Trophoblast cell (in vitro differentiated cells and primary cell): Measurements from ENCODE around the gene TLR1.

ENCODE experiments used
- DNase-seq, 2 donors: peaks; one replicate each; pipeline ENCODE4 v3.0.0-alpha.2; 2016
- H2AFZ ChIP-seq: 2 replicates; pipeline ENCODE4 v1.6.1; 2013; ENCODE audit warnings: low read length, moderate library complexity, mild to moderate bottlenecking; ENCODE audit not compliant: insufficient read depth, poor library complexity
- H2AK5ac ChIP-seq: 2 replicates; pipeline ENCODE4 v1.6.1; 2013; ENCODE audit warnings: mild to moderate bottlenecking, low read length
- H2BK120ac ChIP-seq: 2 replicates; pipeline ENCODE4 v1.6.1; 2013; ENCODE audit warnings: low read length, mild to moderate bottlenecking, moderate library complexity; ENCODE audit not compliant: insufficient read depth, poor library complexity
- H2BK12ac ChIP-seq: 2 replicates; pipeline ENCODE4 v1.6.1; 2013; ENCODE audit warnings: mild to moderate bottlenecking, low read length, moderate library complexity
- H2BK5ac ChIP-seq: 2 replicates; pipeline ENCODE4 v1.6.1; 2013; ENCODE audit warnings: low read length, low read depth, moderate library complexity, mild to moderate bottlenecking; ENCODE audit not compliant: poor library complexity
- H3K14ac ChIP-seq: 2 replicates; pipeline ENCODE4 v1.6.1; 2013; ENCODE audit warnings: mild to moderate bottlenecking, low read length
- H3K18ac ChIP-seq: 2 replicates; pipeline ENCODE4 v1.6.1; 2013; ENCODE audit warnings: mild to moderate bottlenecking, low read length
- H3K23ac ChIP-seq: 2 replicates; pipeline ENCODE4 v1.6.1; 2013; ENCODE audit warnings: low read length
- H3K27ac ChIP-seq: 2 replicates; pipeline ENCODE4 v1.5.1; 2013; ENCODE audit warnings: low read depth, mild to moderate bottlenecking, inconsistent platforms, low read length, moderate library complexity
- H3K27me3 ChIP-seq: 2 replicates; pipeline ENCODE4 v1.6.1; 2013; ENCODE audit warnings: inconsistent platforms, mild to moderate bottlenecking, low read length, moderate library complexity; ENCODE audit not compliant: insufficient read depth
- H3K36me3 ChIP-seq, 2 experiments: 1 replicate in 1 of 2; 2 replicates in 1 of 2; pipeline ENCODE4 v1.6.1; 2013; ENCODE audit warnings: low read length in 2 of 2, mild to moderate bottlenecking in 2 of 2, moderate library complexity in 1 of 2; ENCODE audit not compliant: insufficient read depth in 2 of 2, control insufficient read depth in 1 of 2
- H3K4ac ChIP-seq: 2 replicates; pipeline ENCODE4 v1.6.1; 2013; ENCODE audit warnings: low read depth, mild to moderate bottlenecking, low read length, moderate library complexity
- H3K4me1 ChIP-seq, 2 experiments: 1 replicate in 1 of 2; 2 replicates in 1 of 2; pipeline ENCODE4 v1.6.1; 2013; ENCODE audit warnings: low read length in 2 of 2, mild to moderate bottlenecking in 2 of 2, moderate library complexity in 1 of 2; ENCODE audit not compliant: insufficient read depth in 2 of 2, control insufficient read depth in 1 of 2
- H3K4me2 ChIP-seq: 2 replicates; pipeline ENCODE4 v1.6.1; 2013; ENCODE audit warnings: inconsistent platforms, mild to moderate bottlenecking, low read length, moderate library complexity
- H3K4me3 ChIP-seq: 2 replicates; pipeline ENCODE4 v1.5.1; 2013; ENCODE audit warnings: mild to moderate bottlenecking, low read depth, low read length, inconsistent platforms
- H3K79me1 ChIP-seq: one replicate; pipeline ENCODE4 v1.6.1; 2013; ENCODE audit warnings: low read length
- H3K79me2 ChIP-seq: 2 replicates; pipeline ENCODE4 v1.6.1; 2013; ENCODE audit warnings: low read length, mild to moderate bottlenecking; ENCODE audit not compliant: control insufficient read depth, insufficient read depth, poor library complexity
- H3K9ac ChIP-seq: 2 replicates; pipeline ENCODE4 v1.6.1; 2013; ENCODE audit warnings: mild to moderate bottlenecking, low read length
- H3K9me3 ChIP-seq: 2 replicates; pipeline ENCODE4 v1.6.1; 2013; ENCODE audit warnings: low read depth, mild to moderate bottlenecking, control low read depth, inconsistent platforms, low read length; ENCODE audit not compliant: insufficient read depth
- H4K12ac ChIP-seq: 2 replicates; pipeline ENCODE4 v1.6.1; 2013; ENCODE audit warnings: low read depth, mild to moderate bottlenecking, low read length, moderate library complexity
- H4K8ac ChIP-seq: 2 replicates; pipeline ENCODE4 v1.6.1; 2013; ENCODE audit warnings: low read depth, mild to moderate bottlenecking, low read length, moderate library complexity
- H4K91ac ChIP-seq: one replicate; pipeline ENCODE4 v1.6.1; 2013; ENCODE audit warnings: low read depth, mild to moderate bottlenecking, low read length, moderate library complexity
- WGBS: extraction: QIAGEN DNeasy Blood & Tissue Kit; methylation state at CpG from one replicate; pipeline ENCODE4 v1.1.7; 2013; ENCODE audit warnings: missing lambda C conversion rate; ENCODE audit not compliant: insufficient read length, insufficient coverage; ENCODE audit errors: extremely low coverage; 5-methylcytosine and 5-hydroxymethylcytosine counted together

The TLR1 gene

DNA sequence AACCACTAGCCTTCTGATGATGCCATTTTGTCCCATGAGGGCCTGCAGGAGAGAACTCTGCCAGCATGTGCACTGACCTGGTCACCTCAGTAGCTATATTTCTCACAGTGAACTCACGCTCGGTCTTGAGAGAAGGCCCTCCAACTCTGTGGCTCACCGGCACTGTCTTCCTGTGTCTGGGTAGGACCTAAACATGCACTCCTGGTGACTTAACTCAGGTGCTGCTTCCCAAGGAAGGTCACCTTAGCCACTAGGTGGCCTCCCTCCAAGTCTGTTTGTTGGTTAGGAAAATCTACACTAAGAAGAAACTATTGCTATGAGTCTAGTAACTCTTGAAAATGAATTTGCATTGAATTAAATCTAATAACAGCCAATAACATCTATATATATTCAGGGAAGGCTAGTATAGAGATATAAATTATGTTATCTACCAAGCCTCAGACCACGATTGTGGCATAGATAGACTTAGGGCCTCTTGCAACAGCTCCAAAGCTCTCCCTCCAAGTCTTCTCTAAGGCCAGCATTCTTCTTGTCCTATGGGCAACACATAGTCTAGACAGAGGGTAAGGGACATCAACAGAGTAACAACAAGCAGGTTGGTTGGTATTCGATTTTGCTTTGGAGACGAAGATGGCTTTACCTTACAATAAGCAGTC, 46.5 kb downstream of the TLR1 start:
- Histone ChIP-seq H3K14ac (no peak overlapping the region), H3K18ac (no peak overlapping the region), H3K36me3 (no peaks in the 10 kb centered on the region), H3K4me3 (no peak overlapping the region), H2BK5ac (no peak overlapping the region), H4K91ac (no peak overlapping the region), H3K79me2 (peaks cover 2% of the 10 kb centered on the region), H3K79me1 (no peaks in the 10 kb centered on the region), H3K27ac (no peak overlapping the region), H3K23ac (no peak overlapping the region), H3K9me3 (peaks cover 4% of the 10 kb centered on the region), H2BK120ac (no peak overlapping the region), H2AFZ (no peak overlapping the region), H4K8ac (no peak overlapping the region), H3K4me1 (peaks cover 5% of the 10 kb centered on the region in 2 experiments), H3K4ac (no peak overlapping the region), H2AK5ac (no peak overlapping the region), H4K12ac (no peak overlapping the region), H3K9ac (no peak overlapping the region), H3K27me3 (no peaks in the 10 kb centered on the region), H3K4me2 (no peak overlapping the region), H2BK12ac (no peak overlapping the region)
- WGBS = no CpG with 5 or more reads among the region's 6 CpGs
- DNase-seq = peak; percentile 32 to 50

DNA sequence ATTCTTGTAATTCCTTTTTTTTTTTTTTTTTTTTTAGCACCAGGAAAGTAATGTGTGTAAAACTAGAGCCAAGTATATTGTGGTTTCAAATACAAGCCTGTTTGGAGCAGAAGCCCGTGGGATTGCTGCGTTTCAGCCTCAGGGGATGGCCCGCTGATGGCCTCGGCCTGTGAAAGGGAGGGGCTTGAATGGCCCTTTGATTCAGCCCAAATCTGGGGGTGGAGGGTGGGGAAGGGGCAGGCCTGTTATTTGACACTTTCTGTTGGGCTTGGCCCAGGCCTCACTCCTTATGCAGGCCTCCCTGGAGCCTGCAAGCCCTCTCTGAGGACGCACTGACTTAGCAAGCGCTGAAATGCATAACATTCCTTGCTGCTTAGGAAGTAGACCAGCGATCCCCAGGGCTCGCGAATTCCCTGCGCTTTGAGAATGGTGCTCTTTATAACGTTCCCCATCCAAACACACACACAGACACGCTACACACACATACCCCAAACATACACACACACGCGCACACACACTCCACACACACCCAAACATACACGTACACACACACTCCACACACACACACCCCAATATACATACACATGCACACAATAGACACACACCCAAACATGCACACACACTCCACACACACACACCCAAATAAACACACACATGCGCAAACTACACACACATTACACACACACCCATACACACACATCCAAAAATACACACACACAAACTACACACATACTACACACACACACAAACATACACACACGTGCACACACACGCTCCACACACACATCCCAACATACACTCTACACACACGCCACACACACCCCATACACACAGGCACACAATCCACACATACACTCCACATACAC, 51.4 kb downstream of the TLR1 start:
- no peak overlapping the region for H3K9ac ChIP-seq
- H3K79me2 ChIP-seq = peaks cover 2% of the 10 kb centered on the region
- peaks cover 2% of the 10 kb centered on the region for H3K79me1 ChIP-seq
- no peak overlapping the region for H3K4ac ChIP-seq
- H2AK5ac ChIP-seq = peak overlapping the region; percentile 57
- H3K14ac ChIP-seq = peak overlapping the region; percentile 43
- H3K18ac ChIP-seq = peak overlapping the region; percentile 13
- 100% methylated on average over 8 of the region's 19 CpGs for WGBS
- peak overlapping the region; percentile 46 for H3K4me3 ChIP-seq
- peak overlapping the region; percentile 37 for H4K8ac ChIP-seq
- no peaks in the 10 kb centered on the region for H3K36me3 ChIP-seq
- H2BK120ac ChIP-seq = peak overlapping the region; percentile 12
- H3K27me3 ChIP-seq = no peaks in the 10 kb centered on the region
- peaks cover 7% of the 10 kb centered on the region for H3K9me3 ChIP-seq
- peak overlapping the region; percentile 35 for H2BK5ac ChIP-seq
- H3K27ac ChIP-seq = peak overlapping the region; percentile 30
- H4K91ac ChIP-seq = peak overlapping the region; percentile 21
- peak overlapping the region; percentile 21 for H2AFZ ChIP-seq
- no peak overlapping the region for H3K23ac ChIP-seq
- no peak overlapping the region for H4K12ac ChIP-seq
- H2BK12ac ChIP-seq = peak overlapping the region; percentile 51
- peaks cover 19 to 22% of the 10 kb centered on the region in 2 experiments for H3K4me1 ChIP-seq
- peak; percentile 93 for DNase-seq
- H3K4me2 ChIP-seq = peak overlapping the region; percentile 20

DNA sequence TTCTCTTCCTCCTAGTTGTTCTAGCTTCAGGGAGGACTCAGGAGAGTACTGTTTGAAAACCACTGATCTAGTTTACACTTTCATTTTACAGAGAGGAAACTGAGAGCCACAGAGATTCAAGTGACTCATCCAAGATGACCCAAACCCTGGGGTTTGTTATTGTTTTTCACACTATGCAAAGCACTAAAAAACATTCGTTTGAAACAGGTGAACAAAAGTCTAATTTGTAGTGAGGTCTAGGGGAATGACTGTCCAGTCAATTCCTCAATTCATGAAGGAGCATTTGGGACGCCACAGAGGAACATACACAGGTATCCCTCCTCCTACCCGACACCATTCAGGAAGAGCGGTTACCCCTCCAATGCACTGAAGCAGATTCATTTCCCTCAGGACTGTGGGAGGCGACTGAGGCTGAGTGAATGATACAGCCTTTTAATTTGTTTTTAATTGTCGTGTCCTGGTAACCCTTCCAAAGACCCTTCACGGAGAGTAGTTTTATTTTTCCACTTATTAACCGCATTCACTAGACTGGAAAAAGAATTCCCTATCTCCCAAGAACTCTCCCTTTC, 52.1 kb downstream of the TLR1 start:
- Histone ChIP-seq H3K23ac (no peak overlapping the region), H3K36me3 (no peaks in the 10 kb centered on the region), H3K4me1 (peaks cover 19 to 22% of the 10 kb centered on the region in 2 experiments), H3K79me1 (peaks cover 2% of the 10 kb centered on the region), H2BK5ac (no peak overlapping the region), H4K91ac (no peak overlapping the region), H4K12ac (no peak overlapping the region), H2AK5ac (no peak overlapping the region), H3K27me3 (no peaks in the 10 kb centered on the region), H2AFZ (no peak overlapping the region), H2BK120ac (no peak overlapping the region), H3K18ac (no peak overlapping the region), H3K9me3 (peaks cover 11% of the 10 kb centered on the region), H3K4me3 (no peak overlapping the region), H3K4me2 (no peak overlapping the region), H3K4ac (no peak overlapping the region), H3K27ac (peak overlapping the region; percentile 39), H3K14ac (no peak overlapping the region), H4K8ac (no peak overlapping the region), H2BK12ac (peak overlapping the region; percentile 19), H3K9ac (no peak overlapping the region), H3K79me2 (peaks cover 2% of the 10 kb centered on the region)
- no CpG with 5 or more reads among the region's 8 CpGs for WGBS
- DNase-seq = no peak

- H4K12ac ChIP-seq = no peak overlapping the region
- no peak overlapping the region for H3K23ac ChIP-seq
These were observed 53.1 kb downstream of the TLR1 start for GRCh38 chr4:38751341-38752010.

More at GRCh38 chr4:38751341-38752010, 53.1 kb downstream of the TLR1 start:
- H2AFZ ChIP-seq = no peak overlapping the region
- H3K14ac ChIP-seq = no peak overlapping the region
- peaks cover 19 to 22% of the 10 kb centered on the region in 2 experiments for H3K4me1 ChIP-seq
- H3K79me2 ChIP-seq = peaks cover 2% of the 10 kb centered on the region
- peak overlapping the region; percentile 1 for H4K91ac ChIP-seq
- H4K8ac ChIP-seq = no peak overlapping the region
- H3K9me3 ChIP-seq = peaks cover 12% of the 10 kb centered on the region
- no peaks in the 10 kb centered on the region for H3K36me3 ChIP-seq
- H3K18ac ChIP-seq = no peak overlapping the region
- H3K4ac ChIP-seq = no peak overlapping the region
- no peak overlapping the region for H2BK5ac ChIP-seq
- H2BK120ac ChIP-seq = no peak overlapping the region
- peak overlapping the region; percentile 44 for H2BK12ac ChIP-seq
- H3K27ac ChIP-seq = no peak overlapping the region
- peaks cover 2% of the 10 kb centered on the region for H3K79me1 ChIP-seq
- H3K27me3 ChIP-seq = no peaks in the 10 kb centered on the region
- H2AK5ac ChIP-seq = no peak overlapping the region
- H3K9ac ChIP-seq = no peak overlapping the region
- no peak overlapping the region for H3K4me2 ChIP-seq
- no CpG with 5 or more reads among the region's 13 CpGs for WGBS
- peak; percentile 49 to 82 for DNase-seq
- no peak overlapping the region for H3K4me3 ChIP-seq
